Measurements from ENCODE around the gene ATN1.
A peak's percentile ranks its signal among the peaks of the same experiment; 100 is the strongest.

DNA sequence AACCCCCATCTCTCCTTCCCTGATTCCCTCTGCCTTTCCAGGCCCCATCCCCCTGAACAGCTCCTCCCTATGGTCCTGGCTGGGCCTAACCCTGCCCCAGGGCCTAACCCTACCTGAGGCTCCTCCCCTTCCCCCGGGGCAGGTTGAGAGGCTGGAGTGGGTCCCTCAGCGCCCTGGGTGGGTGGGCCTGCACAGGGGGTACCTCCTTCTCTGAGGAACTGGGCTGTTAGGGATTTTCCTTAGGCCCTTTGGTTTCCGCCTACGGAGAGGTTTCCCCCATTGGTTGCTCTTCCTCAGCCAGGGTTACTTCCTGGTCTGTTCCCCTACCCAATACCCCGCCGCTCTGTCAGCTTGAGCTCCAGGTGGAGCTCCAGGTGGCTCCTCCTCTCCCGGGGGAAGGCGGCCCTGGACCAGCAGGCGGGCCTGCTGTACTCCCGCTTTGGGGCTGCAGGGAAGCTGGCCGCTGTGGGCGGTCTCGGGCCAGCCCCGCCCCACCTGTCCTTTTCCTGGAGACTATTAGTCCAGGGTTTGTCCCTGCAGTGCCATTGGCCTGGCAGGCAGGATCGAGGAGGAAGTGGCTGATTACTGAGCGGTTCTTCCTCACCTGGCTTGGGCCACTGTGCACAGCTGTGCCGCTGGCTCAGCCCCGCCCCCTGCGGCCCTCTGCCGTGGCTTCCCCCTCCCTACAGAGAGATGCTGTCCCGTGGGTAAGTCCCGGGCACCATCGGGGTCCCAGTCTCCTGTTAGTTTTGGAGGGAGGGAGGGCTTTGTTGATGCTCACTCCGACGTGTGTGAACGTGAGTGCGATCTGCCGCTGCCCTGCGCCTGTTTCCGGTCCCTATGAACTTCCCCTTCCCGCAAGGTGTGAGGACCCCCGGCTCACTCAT lies 18.5 kb downstream of the ATN1 start:
- peak; percentile 87 for TF ChIP-seq POLR2A (IDR thresholded peaks at IDR 0.05)
- TF ChIP-seq, protein P1, sequence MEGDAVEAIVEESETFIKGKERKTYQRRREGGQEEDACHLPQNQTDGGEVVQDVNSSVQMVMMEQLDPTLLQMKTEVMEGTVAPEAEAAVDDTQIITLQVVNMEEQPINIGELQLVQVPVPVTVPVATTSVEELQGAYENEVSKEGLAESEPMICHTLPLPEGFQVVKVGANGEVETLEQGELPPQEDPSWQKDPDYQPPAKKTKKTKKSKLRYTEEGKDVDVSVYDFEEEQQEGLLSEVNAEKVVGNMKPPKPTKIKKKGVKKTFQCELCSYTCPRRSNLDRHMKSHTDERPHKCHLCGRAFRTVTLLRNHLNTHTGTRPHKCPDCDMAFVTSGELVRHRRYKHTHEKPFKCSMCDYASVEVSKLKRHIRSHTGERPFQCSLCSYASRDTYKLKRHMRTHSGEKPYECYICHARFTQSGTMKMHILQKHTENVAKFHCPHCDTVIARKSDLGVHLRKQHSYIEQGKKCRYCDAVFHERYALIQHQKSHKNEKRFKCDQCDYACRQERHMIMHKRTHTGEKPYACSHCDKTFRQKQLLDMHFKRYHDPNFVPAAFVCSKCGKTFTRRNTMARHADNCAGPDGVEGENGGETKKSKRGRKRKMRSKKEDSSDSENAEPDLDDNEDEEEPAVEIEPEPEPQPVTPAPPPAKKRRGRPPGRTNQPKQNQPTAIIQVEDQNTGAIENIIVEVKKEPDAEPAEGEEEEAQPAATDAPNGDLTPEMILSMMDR (IDR thresholded peaks at IDR 0.05) = peak in 3 of 4 donors; percentile 6 to 26 (median 18)
